SIG-M5 treated with dmso at 0.1 percent for 504 hours (cell line): ENCODE measurements around the gene CYP39A1.

ENCODE experiments used
- DNase-seq: peaks from one replicate; lab custom pipeline; 2025; ENCODE audit not compliant: unreplicated experiment; lab: John Stamatoyannopoulos, UW

Gene CYP39A1

DNA sequence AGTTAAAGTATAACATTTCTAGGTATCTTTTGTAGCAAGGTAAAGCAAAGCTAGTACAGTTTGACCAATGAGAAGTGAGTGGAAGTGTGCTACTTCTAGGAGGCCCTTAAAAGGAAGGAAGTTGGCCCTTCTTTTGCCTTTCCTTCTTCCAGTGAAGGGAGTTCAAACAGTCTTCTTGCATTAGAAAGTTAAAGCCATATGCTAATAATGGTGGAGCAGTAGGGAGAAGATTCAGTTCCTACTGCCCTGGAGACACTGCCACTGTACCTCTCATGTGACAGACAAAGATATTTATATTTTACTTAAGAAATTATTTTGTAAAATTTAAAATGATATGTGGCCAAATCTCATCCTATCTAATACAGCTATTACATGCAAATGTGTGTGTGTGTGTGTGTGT is 135.4 kb downstream of the CYP39A1 start:
- no peak for DNase-seq

GRCh38 chr6:46513533-46513932 is 139.1 kb downstream of the CYP39A1 start:
- DNase-seq = no peak

DNA sequence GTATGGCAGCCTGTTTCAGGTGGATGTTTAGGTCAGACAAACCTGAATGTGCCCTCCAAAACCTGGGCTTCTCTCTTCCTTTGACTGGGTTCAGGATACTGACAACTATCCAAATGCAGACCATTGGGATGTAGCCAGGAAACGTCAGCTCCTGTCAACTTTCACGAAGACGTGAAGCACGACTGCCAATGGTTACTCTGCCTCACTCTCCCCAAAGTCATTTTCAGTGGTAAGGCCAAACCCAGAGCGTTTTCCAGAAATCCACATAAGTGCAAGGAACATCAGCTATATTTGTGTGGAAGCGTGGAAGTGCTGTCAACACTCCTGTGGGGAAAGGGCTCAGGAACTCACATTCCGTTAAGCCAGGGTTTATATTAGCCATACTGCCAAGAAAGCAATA is 141.3 kb downstream of the CYP39A1 start:
- no peak for DNase-seq

DNA sequence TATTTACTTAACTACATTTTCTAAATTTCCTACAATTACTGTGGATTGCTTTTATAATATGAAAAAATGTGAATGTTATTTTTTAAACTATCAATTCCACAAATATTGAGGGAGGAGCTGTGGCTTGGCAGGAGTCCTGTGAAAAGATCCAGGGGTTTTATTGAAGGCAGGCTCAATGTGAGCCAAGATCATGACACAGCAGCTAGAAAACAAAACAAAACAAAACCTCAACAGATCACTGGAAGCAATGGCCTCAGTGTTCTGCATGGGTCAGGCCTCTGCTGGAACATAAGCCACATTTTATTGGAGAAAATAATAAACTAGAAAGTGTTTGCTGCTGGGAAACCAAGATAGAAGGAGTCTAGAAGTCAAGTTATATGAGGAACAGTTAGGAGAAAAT is 142.0 kb downstream of the CYP39A1 start:
- DNase-seq = no peak

DNA sequence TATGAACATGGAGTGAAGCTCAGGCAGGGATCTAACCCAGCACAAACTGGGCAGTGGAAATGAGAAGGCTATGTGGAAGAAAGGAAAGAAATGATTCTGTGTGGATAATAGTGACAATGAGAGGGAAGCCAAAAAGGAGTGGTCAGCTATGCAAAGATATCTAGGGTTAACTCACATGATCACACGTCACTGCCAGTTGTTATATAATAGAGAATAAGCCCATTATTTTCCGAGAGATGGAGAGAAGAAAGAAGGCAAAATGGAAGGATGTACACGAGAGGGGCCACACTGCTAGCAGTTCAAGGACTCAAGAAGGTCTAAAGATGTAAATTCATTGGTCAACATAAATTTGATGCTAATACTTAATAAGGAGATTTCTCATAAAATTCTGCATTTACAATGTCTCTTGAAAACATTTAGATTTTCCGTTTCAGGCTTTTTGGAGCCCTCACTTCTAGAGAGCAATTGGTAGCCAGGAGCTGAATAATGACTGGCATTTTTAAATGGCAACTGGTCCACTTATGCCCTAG is 142.6 kb downstream of the CYP39A1 start:
- no peak for DNase-seq

DNA sequence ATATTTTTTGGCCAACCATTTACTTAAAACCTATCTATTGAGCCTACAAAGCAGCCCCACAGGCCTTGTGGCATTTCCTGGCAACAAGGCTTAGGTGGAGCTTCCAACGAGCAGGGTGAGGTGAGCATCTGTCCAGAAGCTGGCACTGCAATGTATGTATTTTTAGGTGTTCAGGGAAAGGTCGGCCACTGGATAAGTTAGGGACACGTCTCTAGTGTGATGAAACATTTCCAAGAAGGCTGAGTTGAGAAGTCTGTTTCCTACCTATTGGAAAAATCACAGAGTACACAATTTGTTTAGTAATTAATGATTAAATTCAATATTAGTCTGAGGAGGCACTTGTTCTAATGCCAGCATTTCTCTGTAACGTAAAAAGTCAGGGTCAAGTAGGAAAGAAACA is 143.6 kb downstream of the CYP39A1 start:
- DNase-seq = no peak

- no peak for DNase-seq
Measured at GRCh38 chr6:46507426-46507825, 145.2 kb downstream of the CYP39A1 start.

DNA sequence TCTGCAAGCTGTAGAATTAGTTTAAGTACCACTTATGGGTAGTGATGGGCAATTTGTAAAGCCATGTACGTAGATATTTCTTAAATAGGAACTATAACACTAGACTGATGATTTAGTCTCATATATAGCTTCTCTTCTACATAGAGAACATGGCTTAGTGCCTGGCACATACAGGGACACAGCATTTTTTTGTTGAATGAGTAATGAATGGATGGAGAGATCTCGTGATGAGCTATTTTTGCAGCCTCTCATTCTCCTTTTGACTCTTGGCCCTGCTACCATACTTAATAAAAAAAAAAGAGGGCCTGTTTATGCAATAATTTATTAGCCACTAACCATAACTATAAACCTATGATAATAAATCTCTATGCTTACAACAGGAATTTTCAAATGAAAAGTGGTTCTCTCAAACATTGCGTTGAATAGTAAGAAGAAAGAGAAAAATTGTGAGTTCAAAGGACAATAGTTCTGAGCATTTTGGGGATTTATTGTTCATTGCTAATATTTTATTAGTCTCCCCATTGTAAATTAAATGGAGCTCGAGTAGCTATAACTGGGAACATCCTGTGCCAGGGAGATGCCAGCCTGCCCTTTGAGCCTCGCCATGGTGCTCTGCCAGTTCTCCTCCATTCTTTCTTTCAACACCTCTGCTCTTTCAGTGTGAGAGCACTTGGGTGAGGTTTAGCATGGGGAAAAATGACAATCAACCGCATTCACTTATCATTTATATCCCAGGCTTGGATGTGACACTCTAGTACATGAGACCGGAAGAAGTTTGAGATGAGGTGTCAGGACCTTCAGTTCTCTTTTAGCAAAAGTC is 146.7 kb downstream of the CYP39A1 start:
- no peak for DNase-seq

GRCh38 chr6:46504242-46504641 is 148.4 kb downstream of the CYP39A1 start:
- no peak for DNase-seq

GRCh38 chr6:46502486-46503119 is 150.0 kb downstream of the CYP39A1 start:
- DNase-seq = no peak

GRCh38 chr6:46501136-46502089 is 151.2 kb downstream of the CYP39A1 start:
- DNase-seq = no peak

DNA sequence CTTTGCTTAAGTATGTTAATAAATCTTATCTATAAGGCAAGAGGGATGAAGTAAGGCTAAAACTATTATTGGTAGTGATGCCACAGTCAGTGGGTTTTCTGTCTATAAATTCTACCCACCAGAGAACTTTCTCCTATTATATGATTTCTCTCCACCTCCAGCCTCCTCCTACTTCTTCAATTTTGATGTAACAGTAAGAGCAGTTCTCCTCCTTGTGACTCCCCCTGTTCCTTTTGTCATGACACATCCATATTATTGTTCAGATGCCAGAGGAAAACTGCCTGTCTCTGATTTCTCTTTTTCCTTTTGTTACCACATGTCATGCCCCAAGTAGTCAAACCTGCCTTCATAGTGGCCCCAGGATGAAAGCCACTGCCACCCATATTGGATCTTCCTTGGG is 152.2 kb downstream of the CYP39A1 start:
- no peak for DNase-seq
